22Rv1 (cell line): ENCODE data around the gene LAMB4.

Experiments
- H3K27ac ChIP-seq: fragments of 450-650 bp; 2 replicates; pipeline ENCODE4 v1.5.1; 2017
- CTCF ChIP-seq: fragments of 450-650 bp; IDR thresholded peaks from 2 replicates; pipeline ENCODE4 v1.5.1; 2017; ENCODE audit warnings: mild to moderate bottlenecking
- ZFX ChIP-seq: fragments of 450-650 bp; IDR thresholded peaks from 2 replicates; pipeline ENCODE4 v1.6.1; 2017; ENCODE audit warnings: antibody characterized with exemption, borderline replicate concordance

LAMB4 gene

GRCh38 chr7:108055611-108056021 is 74.5 kb downstream of the LAMB4 start:
- H3K27ac ChIP-seq, result no peak overlapping the region
- TF ChIP-seq ZFX (no peak), CTCF (no peak)

- no peak overlapping the region for H3K27ac ChIP-seq
- TF ChIP-seq ZFX (no peak), CTCF (no peak)
These were observed 75.6 kb downstream of the LAMB4 start for GRCh38 chr7:108054537-108054936.

GRCh38 chr7:108053250-108053649 is 76.9 kb downstream of the LAMB4 start:
- H3K27ac ChIP-seq, result no peak overlapping the region
- TF ChIP-seq CTCF (no peak), ZFX (no peak)

- H3K27ac ChIP-seq, result no peak overlapping the region
- TF ChIP-seq ZFX, result no peak
These were observed 78.7 kb downstream of the LAMB4 start for GRCh38 chr7:108051454-108051853.

GRCh38 chr7:108049962-108050361 is 80.2 kb downstream of the LAMB4 start:
- TF ChIP-seq ZFX (no peak), CTCF (no peak)
- H3K27ac ChIP-seq, result no peak overlapping the region

- no peak for TF ChIP-seq ZFX
- TF ChIP-seq CTCF, result no peak
These were observed 81.7 kb downstream of the LAMB4 start for GRCh38 chr7:108048422-108048821.

GRCh38 chr7:108046952-108047506 is 83.1 kb downstream of the LAMB4 start:
- no peak overlapping the region for H3K27ac ChIP-seq
- no peak for TF ChIP-seq ZFX
- no peak for TF ChIP-seq CTCF

More at GRCh38 chr7:108048422-108048821, 81.7 kb downstream of the LAMB4 start:
- no peak overlapping the region for H3K27ac ChIP-seq

GRCh38 chr7:108045669-108046068 is 84.5 kb downstream of the LAMB4 start:
- TF ChIP-seq ZFX (no peak), CTCF (no peak)
- no peak overlapping the region for H3K27ac ChIP-seq
